Kidney epithelial cell (primary cell): ENCODE data around the gene VTI1A. TPM values are rescaled to one million over a fixed set of nuclear protein-coding genes. Genes with fewer than 3 reads are reported as not detected.
A peak's percentile ranks its signal among the peaks of the same experiment; 100 is the strongest.

ENCODE experiments used
- DNase-seq: peaks from one replicate; pipeline ENCODE4 v3.0.0-alpha.2; 2010; ENCODE audit warnings: low read depth
- H3K27me3 ChIP-seq: 2 replicates; pipeline ENCODE4 v1.6.0; 2011; ENCODE audit warnings: low read length; ENCODE audit not compliant: control insufficient read depth, insufficient read depth
- H3K36me3 ChIP-seq: 2 replicates; pipeline ENCODE4 v1.5.1; 2011; ENCODE audit warnings: low read length; ENCODE audit not compliant: control insufficient read depth, insufficient read depth
- H3K4me3 ChIP-seq: 2 replicates; pipeline ENCODE4 v1.5.1; 2011; ENCODE audit warnings: low read depth, mild to moderate bottlenecking, control low read depth, low read length
- total RNA-seq: library from RNA; depleted of rRNA; stranded (reverse); fragments of >200 nt; gene quantifications from 2 replicates; pipeline ENCODE4 v1.2.3, GENCODE V29; 2015
- TF ChIP-seq, protein P1 (sequence below): IDR thresholded peaks from 2 replicates; pipeline ENCODE4 v1.5.1; 2011; ENCODE audit warnings: mild to moderate bottlenecking, moderate library complexity, low read length, control low read depth, inconsistent platforms; ENCODE audit not compliant: insufficient read depth, poor library complexity, severe bottlenecking

The VTI1A gene
- total RNA-seq, 1 donor from 2014 or later: 45.7 TPM

DNA sequence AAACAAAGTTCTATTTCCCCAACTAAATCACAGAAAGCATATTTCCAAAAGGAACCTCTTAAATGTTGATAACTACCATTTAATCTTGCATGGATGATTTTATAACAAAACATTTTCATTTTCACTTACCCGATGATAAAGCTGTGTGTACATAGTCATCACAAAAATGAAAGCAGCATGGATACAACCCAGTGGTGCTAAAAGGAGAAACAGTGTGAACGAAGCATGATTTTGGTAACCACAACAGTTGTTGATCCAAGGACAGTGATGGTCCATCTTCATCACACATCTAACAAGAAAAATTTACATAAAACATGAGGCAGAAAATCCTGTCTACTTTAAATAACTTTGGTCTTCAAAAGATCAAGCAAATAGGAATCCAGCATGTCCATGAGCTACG lies 5.0 kb upstream of the VTI1A start:
- no peak for DNase-seq
- Histone ChIP-seq H3K36me3 (no peaks in the 10 kb centered on the region), H3K27me3 (no peaks in the 10 kb centered on the region), H3K4me3 (no peak overlapping the region)
- TF ChIP-seq, protein P1, sequence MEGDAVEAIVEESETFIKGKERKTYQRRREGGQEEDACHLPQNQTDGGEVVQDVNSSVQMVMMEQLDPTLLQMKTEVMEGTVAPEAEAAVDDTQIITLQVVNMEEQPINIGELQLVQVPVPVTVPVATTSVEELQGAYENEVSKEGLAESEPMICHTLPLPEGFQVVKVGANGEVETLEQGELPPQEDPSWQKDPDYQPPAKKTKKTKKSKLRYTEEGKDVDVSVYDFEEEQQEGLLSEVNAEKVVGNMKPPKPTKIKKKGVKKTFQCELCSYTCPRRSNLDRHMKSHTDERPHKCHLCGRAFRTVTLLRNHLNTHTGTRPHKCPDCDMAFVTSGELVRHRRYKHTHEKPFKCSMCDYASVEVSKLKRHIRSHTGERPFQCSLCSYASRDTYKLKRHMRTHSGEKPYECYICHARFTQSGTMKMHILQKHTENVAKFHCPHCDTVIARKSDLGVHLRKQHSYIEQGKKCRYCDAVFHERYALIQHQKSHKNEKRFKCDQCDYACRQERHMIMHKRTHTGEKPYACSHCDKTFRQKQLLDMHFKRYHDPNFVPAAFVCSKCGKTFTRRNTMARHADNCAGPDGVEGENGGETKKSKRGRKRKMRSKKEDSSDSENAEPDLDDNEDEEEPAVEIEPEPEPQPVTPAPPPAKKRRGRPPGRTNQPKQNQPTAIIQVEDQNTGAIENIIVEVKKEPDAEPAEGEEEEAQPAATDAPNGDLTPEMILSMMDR: no peak

DNA sequence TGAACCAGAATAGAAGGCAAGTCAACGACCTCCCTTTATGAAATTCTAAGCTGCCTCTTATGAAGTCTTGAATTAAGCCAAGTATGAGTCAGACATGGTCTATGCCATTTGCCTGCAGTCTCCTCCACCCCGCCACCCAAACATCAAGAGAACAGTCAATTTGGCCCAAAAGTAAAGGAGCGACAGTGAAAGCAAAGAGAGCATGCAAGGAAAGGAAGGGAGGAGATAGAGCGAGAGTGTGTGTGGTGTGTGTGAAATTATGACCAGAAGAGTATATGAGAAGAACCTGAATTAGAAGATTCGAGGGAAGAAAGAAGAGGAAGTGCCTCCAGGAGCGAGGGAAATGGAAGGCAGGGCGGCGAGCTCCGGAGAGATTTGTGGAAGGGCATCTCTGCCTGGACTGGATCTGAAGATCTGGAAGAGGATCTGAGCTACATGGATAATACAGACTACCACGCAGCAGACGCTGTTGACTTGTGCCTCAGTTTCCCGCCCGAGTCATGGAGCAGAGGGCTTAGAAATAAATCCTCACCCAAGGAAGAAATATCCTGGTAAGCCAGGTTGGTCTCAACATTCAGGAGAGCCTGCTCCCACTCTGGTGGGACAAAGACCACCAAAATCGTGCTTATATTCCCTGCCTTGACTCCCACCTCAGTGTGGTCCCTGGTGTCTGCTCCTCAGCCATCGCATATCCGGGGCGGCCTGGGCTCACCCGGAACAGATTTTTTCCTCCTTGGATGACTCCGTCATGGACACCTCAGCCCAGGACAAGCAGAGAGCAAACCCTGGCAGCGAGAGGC lies 760 bp upstream of the VTI1A start:
- Histone ChIP-seq H3K4me3 (peak overlapping the region; percentile 78), H3K27me3 (no peaks in the 10 kb centered on the region), H3K36me3 (no peaks in the 10 kb centered on the region)
- TF ChIP-seq, protein P1: no peak
- no peak for DNase-seq

DNA sequence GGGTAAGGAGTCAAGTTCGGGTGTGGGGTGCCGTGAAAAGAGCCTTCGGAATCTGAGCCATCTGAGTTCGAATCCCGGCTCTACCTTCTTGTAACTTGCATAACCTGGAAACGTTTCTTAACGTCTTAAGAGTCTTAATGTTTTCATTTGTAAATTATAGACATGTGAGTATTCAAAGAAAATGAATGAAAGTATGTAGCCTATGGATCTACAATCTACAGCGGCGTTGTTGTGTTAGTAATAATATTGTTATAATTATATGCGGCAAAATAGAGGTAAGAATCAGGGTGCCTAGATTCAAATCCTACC lies 559 bp downstream of the VTI1A start:
- TF ChIP-seq, protein P1: no peak
- DNase-seq: no peak
- peak overlapping the region; percentile 78 for H3K4me3 ChIP-seq
- H3K27me3 ChIP-seq: no peaks in the 10 kb centered on the region
- H3K36me3 ChIP-seq: no peaks in the 10 kb centered on the region

DNA sequence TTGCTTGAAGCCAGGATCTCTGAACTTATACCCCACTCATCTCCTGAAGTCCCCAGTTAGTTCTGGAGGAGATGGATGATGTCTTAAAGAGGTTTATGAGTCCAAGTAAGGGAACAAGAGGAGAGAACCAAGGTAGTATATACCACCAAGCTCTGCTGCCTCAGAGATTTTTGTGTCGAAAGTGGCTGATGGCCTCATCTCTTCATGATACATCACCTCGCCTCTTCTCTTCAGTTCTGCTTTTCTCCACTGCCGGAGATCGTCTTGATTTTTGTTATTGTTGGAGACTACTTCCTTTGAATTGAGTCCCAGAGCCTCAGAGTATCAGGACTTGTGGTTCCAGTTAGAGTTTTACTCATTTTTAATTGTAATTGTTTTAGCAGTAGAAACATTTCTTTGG lies 1.9 kb downstream of the VTI1A start:
- Histone ChIP-seq H3K27me3 (no peaks in the 10 kb centered on the region), H3K36me3 (no peaks in the 10 kb centered on the region), H3K4me3 (no peak overlapping the region)
- no peak for DNase-seq
- TF ChIP-seq, protein P1: no peak

DNA sequence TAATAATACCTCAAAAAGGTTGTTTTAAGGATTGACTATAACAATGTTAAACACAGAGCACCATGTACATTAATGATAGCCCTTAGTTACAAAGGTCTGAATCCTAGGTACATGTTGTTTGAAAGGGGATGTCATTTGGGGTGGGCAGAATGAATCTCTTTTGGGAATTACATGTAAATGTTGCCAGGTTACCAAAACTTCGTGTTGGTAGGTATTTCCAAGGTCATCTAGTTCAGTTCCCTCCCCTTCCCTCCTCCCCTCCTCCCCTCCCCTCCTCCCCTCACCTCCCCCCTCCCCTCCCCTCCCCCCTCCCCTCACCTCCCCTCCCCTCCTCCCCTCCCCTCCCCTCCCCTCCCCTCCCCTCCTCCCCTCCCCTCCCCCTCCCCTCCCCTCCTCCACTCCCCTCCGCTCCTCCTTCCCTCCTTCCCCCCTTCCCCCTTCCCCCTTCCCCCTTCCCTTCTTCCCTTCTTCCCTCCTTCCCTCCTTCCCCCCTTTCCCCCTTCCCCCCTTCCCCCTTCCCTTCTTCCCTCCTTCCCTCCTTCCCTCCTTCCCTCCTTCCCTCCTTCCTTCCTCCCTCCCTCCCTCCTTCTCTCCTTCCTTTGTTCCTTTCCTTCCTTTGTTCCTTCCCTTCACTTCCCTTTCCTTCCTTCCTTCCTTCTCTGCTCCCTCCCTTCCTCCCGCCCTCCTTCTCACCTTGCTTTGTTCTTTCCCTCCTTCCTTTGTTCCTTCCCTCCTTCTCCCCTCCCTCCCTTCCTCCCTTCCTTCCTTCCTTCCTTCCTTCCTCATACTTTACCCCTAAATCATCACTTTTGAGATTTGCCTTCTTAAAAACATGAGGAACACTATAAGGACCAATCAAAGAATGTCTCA lies 8.1 kb downstream of the VTI1A start:
- DNase-seq: no peak
- H3K27me3 ChIP-seq: no peaks in the 10 kb centered on the region
- H3K36me3 ChIP-seq: no peaks in the 10 kb centered on the region
- no peak overlapping the region for H3K4me3 ChIP-seq
- TF ChIP-seq, protein P1: no peak
